ENCODE results near the gene CYP4F12. TPM values are rescaled to one million over a fixed set of nuclear protein-coding genes. Genes with fewer than 3 reads are reported as not detected.
"Not testable (repeated sequence)": the region's sequence is repeated elsewhere in the genome, so short reads cannot be mapped to it uniquely, and the experiment has no call there.

Gene CYP4F12
- total RNA-seq, 2 donors from 2014 or later = 3.1 to 4.3 TPM

GRCh38 chr19:15644066-15644741 is 28.7 kb upstream of the CYP4F12 start:
- TF ChIP-seq CTCF (IDR thresholded peaks at IDR 0.05) = no peak
- H3K4me1 ChIP-seq = no peaks in the 10 kb centered on the region
- no peak overlapping the region for H3K4me3 ChIP-seq
- H3K27ac ChIP-seq = no peak overlapping the region
- DNase-seq (ENCODE audit: low spot score) = no peak
- no peaks in the 10 kb centered on the region for H3K27me3 ChIP-seq
- H3K9me3 ChIP-seq = no peaks in the 10 kb centered on the region
- H3K36me3 ChIP-seq = no peaks in the 10 kb centered on the region

- no peaks in the 10 kb centered on the region for H3K9me3 ChIP-seq
- DNase-seq (ENCODE audit: low spot score) = no peak
- H3K27me3 ChIP-seq = no peaks in the 10 kb centered on the region
- H3K27ac ChIP-seq = no peak overlapping the region
- no peak overlapping the region for H3K4me3 ChIP-seq
- no peaks in the 10 kb centered on the region for H3K36me3 ChIP-seq
- no peaks in the 10 kb centered on the region for H3K4me1 ChIP-seq
- TF ChIP-seq CTCF (IDR thresholded peaks at IDR 0.05) = no peak
These were observed 28.1 kb upstream of the CYP4F12 start for GRCh38 chr19:15644816-15645215.

GRCh38 chr19:15649526-15649925 is 23.4 kb upstream of the CYP4F12 start:
- no peaks in the 10 kb centered on the region for H3K9me3 ChIP-seq
- DNase-seq (ENCODE audit: low spot score) = no peak
- no peaks in the 10 kb centered on the region for H3K27me3 ChIP-seq
- H3K4me3 ChIP-seq = no peak overlapping the region
- H3K27ac ChIP-seq = no peak overlapping the region
- no peaks in the 10 kb centered on the region for H3K4me1 ChIP-seq
- TF ChIP-seq CTCF (IDR thresholded peaks at IDR 0.05) = no peak
- no peaks in the 10 kb centered on the region for H3K36me3 ChIP-seq

GRCh38 chr19:15650123-15650522 is 22.8 kb upstream of the CYP4F12 start:
- not testable (repeated sequence) for H3K9me3 ChIP-seq; H3K27me3 ChIP-seq; H3K4me3 ChIP-seq; H3K36me3 ChIP-seq; H3K27ac ChIP-seq; H3K4me1 ChIP-seq; DNase-seq (ENCODE audit: low spot score)

- H3K4me3 ChIP-seq = no peak overlapping the region
- H3K9me3 ChIP-seq = no peaks in the 10 kb centered on the region
- no peaks in the 10 kb centered on the region for H3K27me3 ChIP-seq
- no peaks in the 10 kb centered on the region for H3K36me3 ChIP-seq
- H3K4me1 ChIP-seq = no peaks in the 10 kb centered on the region
- no peak overlapping the region for H3K27ac ChIP-seq
- no peak for DNase-seq (ENCODE audit: low spot score)
- TF ChIP-seq CTCF (IDR thresholded peaks at IDR 0.05) = no peak
These were observed 21.1 kb upstream of the CYP4F12 start for GRCh38 chr19:15651791-15652190.

GRCh38 chr19:15652559-15653278 is 20.2 kb upstream of the CYP4F12 start:
- no peak overlapping the region for H3K27ac ChIP-seq
- no peak for DNase-seq (ENCODE audit: low spot score)

More at GRCh38 chr19:15652559-15653278, 20.2 kb upstream of the CYP4F12 start:
- no peaks in the 10 kb centered on the region for H3K9me3 ChIP-seq
- TF ChIP-seq CTCF (IDR thresholded peaks at IDR 0.05) = no peak
- no peaks in the 10 kb centered on the region for H3K36me3 ChIP-seq
- H3K4me3 ChIP-seq = no peak overlapping the region
- no peaks in the 10 kb centered on the region for H3K4me1 ChIP-seq
- no peaks in the 10 kb centered on the region for H3K27me3 ChIP-seq

Data from right atrium auricular region (tissue), 2 donors.